IMR-90 (cell line): Measurements from ENCODE around the gene JSRP1. TPM values are rescaled to one million over a fixed set of nuclear protein-coding genes. Genes with fewer than 3 reads are reported as not detected.

Experiments used
- ATAC-seq: fragments of 200-7000 bp; cut with Tn5 transposase; 2 replicates; pipeline ENCODE4 v1.9.1; 2020; ENCODE audit warnings: low read depth, mild to moderate bottlenecking, moderate library complexity
- BruUV-seq: library from RNA; stranded (reverse); fragments of 400-500 nt; replicated peaks from 2 replicates; lab custom pipeline; 2021; lab: Mats Ljungman, UMichigan
- CTCF ChIA-PET: fragments of 300-600 bp; formaldehyde crosslinking; extraction: SDS; loops from one replicate; lab custom pipeline; 2021; ENCODE audit warnings: antibody characterized with exemption; lab: Yijun Ruan, JAX
- POLR2A ChIA-PET: fragments of 300-600 bp; sonication (Branson Sonifier 250); formaldehyde crosslinking; loops from one replicate; lab custom pipeline; 2022; ENCODE audit warnings: antibody characterized with exemption; ENCODE audit not compliant: unreplicated experiment; lab: Charles Lee
- DNase-seq: peaks from one replicate; pipeline ENCODE4 v3.0.0; 2013
- H2AFZ ChIP-seq: replicated peaks from 2 replicates; pipeline ENCODE3; 2013; ENCODE audit warnings: low read length, mild to moderate bottlenecking; ENCODE audit not compliant: poor library complexity
- H2AK5ac ChIP-seq: 2 replicates; pipeline ENCODE4 v1.6.1; 2013; ENCODE audit warnings: low read depth, low read length, inconsistent platforms
- H2AK9ac ChIP-seq: replicated peaks from 2 replicates; pipeline ENCODE3; 2013; ENCODE audit warnings: mild to moderate bottlenecking, low read depth, low read length, moderate library complexity; ENCODE audit not compliant: poor library complexity
- H2BK120ac ChIP-seq: 2 replicates; pipeline ENCODE4 v1.6.1; 2013; ENCODE audit warnings: low read depth, low read length, inconsistent platforms
- H2BK15ac ChIP-seq: 3 replicates; pipeline ENCODE4 v1.6.1; 2013; ENCODE audit warnings: low read depth, low read length, inconsistent platforms
- H2BK20ac ChIP-seq: 2 replicates; pipeline ENCODE4 v1.6.1; 2013; ENCODE audit warnings: low read depth, mild to moderate bottlenecking, inconsistent platforms, low read length, moderate library complexity
- H2BK5ac ChIP-seq: 2 replicates; pipeline ENCODE4 v1.6.1; 2013; ENCODE audit warnings: mild to moderate bottlenecking, low read depth, low read length, inconsistent platforms; ENCODE audit not compliant: poor library complexity, severe bottlenecking
- H3K14ac ChIP-seq: replicated peaks from 2 replicates; pipeline ENCODE4 v1.6.1; 2013; ENCODE audit warnings: low read depth, low read length, inconsistent platforms
- H3K18ac ChIP-seq: 2 replicates; pipeline ENCODE4 v1.6.1; 2013; ENCODE audit warnings: low read depth, low read length, control low read depth
- H3K23ac ChIP-seq: 2 replicates; pipeline ENCODE4 v1.6.1; 2013; ENCODE audit warnings: low read depth, low read length, inconsistent platforms
- H3K27ac ChIP-seq: 2 replicates; pipeline ENCODE4 v1.5.1; 2013; ENCODE audit warnings: mild to moderate bottlenecking, control low read depth, low read length; ENCODE audit not compliant: insufficient read depth
- H3K27me3 ChIP-seq: 2 replicates; pipeline ENCODE4 v1.6.1; 2013; ENCODE audit warnings: low read length; ENCODE audit not compliant: control insufficient read depth, insufficient read depth
- H3K36me3 ChIP-seq: 2 replicates; pipeline ENCODE4 v1.6.1; 2013; ENCODE audit warnings: low read length, mixed read lengths; ENCODE audit not compliant: control insufficient read depth, insufficient read depth
- H3K4ac ChIP-seq: 2 replicates; pipeline ENCODE4 v1.6.1; 2013; ENCODE audit warnings: low read depth, low read length, inconsistent platforms
- H3K4me1 ChIP-seq: 2 replicates; pipeline ENCODE4 v1.6.1; 2013; ENCODE audit warnings: low read length, mixed read lengths; ENCODE audit not compliant: control insufficient read depth, insufficient read depth
- H3K4me2 ChIP-seq: 2 replicates; pipeline ENCODE4 v1.6.1; 2013; ENCODE audit warnings: low read depth, mild to moderate bottlenecking, control low read depth, low read length, moderate library complexity
- H3K4me3 ChIP-seq: 2 replicates; pipeline ENCODE4 v1.5.1; 2013; ENCODE audit warnings: low read depth, mild to moderate bottlenecking, control low read depth, low read length, moderate library complexity; ENCODE audit not compliant: insufficient read depth
- H3K56ac ChIP-seq: 2 replicates; pipeline ENCODE4 v1.6.1; 2013; ENCODE audit warnings: low read length, inconsistent platforms; ENCODE audit not compliant: insufficient read depth; ENCODE audit errors: extremely low read depth
- H3K79me1 ChIP-seq, 2 experiments: 2 replicates each; pipeline ENCODE4 v1.6.1; 2013; ENCODE audit warnings: low read length in 2 of 2, inconsistent platforms in 1 of 2, low read depth in 1 of 2
- H3K9ac ChIP-seq: 2 replicates; pipeline ENCODE4 v1.6.1; 2013; ENCODE audit warnings: low read depth, low read length, control low read depth
- H3K9me1 ChIP-seq: 2 replicates; pipeline ENCODE4 v1.6.1; 2013; ENCODE audit warnings: low read length, inconsistent platforms; ENCODE audit not compliant: insufficient read depth
- H3K9me3 ChIP-seq: 2 replicates; pipeline ENCODE4 v1.6.1; 2013; ENCODE audit warnings: low read length; ENCODE audit not compliant: control insufficient read depth, insufficient read depth
- H4K20me1 ChIP-seq: 2 replicates; pipeline ENCODE4 v1.6.1; 2013; ENCODE audit warnings: low read length, inconsistent platforms; ENCODE audit not compliant: insufficient read depth
- H4K5ac ChIP-seq: 2 replicates; pipeline ENCODE4 v1.6.1; 2013; ENCODE audit warnings: mild to moderate bottlenecking, low read depth, low read length, control low read depth
- H4K8ac ChIP-seq, 2 experiments: 2 replicates each; pipeline ENCODE4 v1.6.1; 2013; ENCODE audit warnings: low read depth in 2 of 2, low read length in 2 of 2, control low read depth in 1 of 2, inconsistent platforms in 1 of 2
- H4K91ac ChIP-seq: 2 replicates; pipeline ENCODE4 v1.6.1; 2013; ENCODE audit warnings: low read depth, low read length, inconsistent platforms; ENCODE audit not compliant: insufficient read depth
- BHLHE40 ChIP-seq: fragments of 150-350 bp; IDR thresholded peaks from 2 replicates; pipeline ENCODE4 v1.6.1; 2016; ENCODE audit warnings: mild to moderate bottlenecking, low read depth, low read length
- CEBPB ChIP-seq: IDR thresholded peaks from 2 replicates; pipeline ENCODE4 v1.6.1; 2012; ENCODE audit warnings: low read depth, low read length, improper control_type of control experiment
- FOS ChIP-seq: fragments of 150-350 bp; IDR thresholded peaks from 2 replicates; pipeline ENCODE4 v1.6.1; 2016; ENCODE audit warnings: low read depth, low read length
- MAFK ChIP-seq: IDR thresholded peaks from 2 replicates; pipeline ENCODE4 v1.6.1; 2012; ENCODE audit warnings: low read depth, low read length, improper control_type of control experiment
- MXI1 ChIP-seq: IDR thresholded peaks from 2 replicates; pipeline ENCODE4 v1.6.1; 2012; ENCODE audit warnings: low read depth, mild to moderate bottlenecking, low read length, moderate library complexity, borderline replicate concordance
- NFE2L2 ChIP-seq: fragments of 150-350 bp; IDR thresholded peaks from 2 replicates; pipeline ENCODE4 v1.6.1; 2016; ENCODE audit warnings: low read depth, mild to moderate bottlenecking, low read length
- POLR2A ChIP-seq: IDR thresholded peaks from 2 replicates; pipeline ENCODE4 v1.6.1; 2012; ENCODE audit warnings: mild to moderate bottlenecking, low read depth, low read length
- RCOR1 ChIP-seq: IDR thresholded peaks from 2 replicates; pipeline ENCODE4 v1.6.1; 2012; ENCODE audit warnings: mild to moderate bottlenecking, low read length, improper control_type of control experiment; ENCODE audit not compliant: insufficient replicate concordance
- RFX5 ChIP-seq: IDR thresholded peaks from 2 replicates; pipeline ENCODE4 v1.8.0; 2012; ENCODE audit warnings: low read depth, mild to moderate bottlenecking, low read length, moderate library complexity
- SMC3 ChIP-seq: fragments of 150-350 bp; IDR thresholded peaks from 2 replicates; pipeline ENCODE4 v1.6.1; 2016; ENCODE audit warnings: low read depth, mild to moderate bottlenecking, antibody characterized with exemption, low read length, moderate library complexity
- USF2 ChIP-seq: fragments of 150-350 bp; IDR thresholded peaks from 2 replicates; pipeline ENCODE4 v1.6.1; 2017; ENCODE audit warnings: mild to moderate bottlenecking, antibody characterized with exemption, low read length, low read depth
- WGBS, 2 experiments: methylation state at CpG; one replicate each; pipeline versions ENCODE4 v1.1.5 to v1.1.7; 2013; ENCODE audit warnings: missing lambda C conversion rate in 2 of 2; ENCODE audit not compliant: insufficient read length in 1 of 2; ENCODE audit errors: extremely low coverage in 2 of 2; 5-methylcytosine and 5-hydroxymethylcytosine counted together
- dilution Hi-C: fragments of 300-500 bp; cut with HindIII; formaldehyde crosslinking; loops from one replicate; pipeline ENCODE4 v1.14.3; 2018; ENCODE audit warnings: low sequenced_read_pairs; ENCODE audit not compliant: unreplicated experiment
- in situ Hi-C: fragments of 300-500 bp; cut with MboI; formaldehyde crosslinking; loops from 3 replicates; pipeline ENCODE4 v1.14.3; 2019; ENCODE audit warnings: low sequenced_read_pairs, inconsistent platforms, mixed read lengths
- intact Hi-C: fragments of 100-400 bp; cut with micrococcal nuclease; formaldehyde crosslinking; loops from 2 replicates; pipeline ENCODE4 v1.10.0; 2022
- polyA plus RNA-seq, 3 experiments: library from polyadenylated mRNA; depleted of rRNA; stranded (reverse); fragments of >200 nt; gene quantifications; 2 replicates each; pipeline ENCODE4 v1.2.3, GENCODE V29; 2012; ENCODE audit warnings: low replicate concordance in 1 of 3
- total RNA-seq: library from RNA; depleted of rRNA; stranded (reverse); fragments of >200 nt; gene quantifications from 2 replicates; pipeline ENCODE4 v1.2.3, GENCODE V29; 2012
- TF ChIP-seq, protein P1 (sequence below): fragments of 150-350 bp; IDR thresholded peaks from 2 replicates; pipeline ENCODE4 v1.6.1; 2016; ENCODE audit warnings: low read depth, mild to moderate bottlenecking, low read length, moderate library complexity, borderline replicate concordance

JSRP1 gene
- total and polyA plus RNA-seq, 2 of the 4 experiments (the other 2 are of a cell fraction): not detected

GRCh38 chr19:2259336-2259735, 3.1 kb upstream of the JSRP1 start:
- H2BK120ac ChIP-seq: no peak overlapping the region
- H2AFZ ChIP-seq: peak overlapping the region; percentile 76
- H3K9me1 ChIP-seq: no peaks in the 10 kb centered on the region
- no peaks in the 10 kb centered on the region for H3K9me3 ChIP-seq
- H3K56ac ChIP-seq: no peak overlapping the region
- CTCF ChIA-PET: no interaction called here
- no TSS peak for BruUV-seq
- no peak overlapping the region for H3K4me3 ChIP-seq
- no peak overlapping the region for H2BK20ac ChIP-seq
- H3K27ac ChIP-seq: no peak overlapping the region
- dilution Hi-C loops (no loop called here), intact Hi-C loops (no loop called here), in situ Hi-C loops (no loop called here)
- 67% methylated on average over 5 of the region's 5 CpGs; no CpG with 5 or more reads in 1 of the 2 experiments for WGBS, 2 experiments
- H3K14ac ChIP-seq: peak overlapping the region; percentile 68; the same call in 1 of the 2 replicates
- H3K18ac ChIP-seq: no peak overlapping the region
- H4K91ac ChIP-seq: no peak overlapping the region
- H3K23ac ChIP-seq: no peak overlapping the region
- no peak overlapping the region for H4K5ac ChIP-seq
- peak; percentile 67 for ATAC-seq
- H3K4me2 ChIP-seq: no peak overlapping the region
- H3K4me1 ChIP-seq: no peaks in the 10 kb centered on the region
- H3K9ac ChIP-seq: no peak overlapping the region
- H4K8ac ChIP-seq: no peak overlapping the region
- H2AK9ac ChIP-seq: peak overlapping the region; percentile 3
- H3K4ac ChIP-seq: no peak overlapping the region
- no peaks in the 10 kb centered on the region; the same call in 1 of the 2 replicates for H3K27me3 ChIP-seq
- no peaks in the 10 kb centered on the region for H3K36me3 ChIP-seq
- H2BK15ac ChIP-seq: no peak overlapping the region
- POLR2A ChIA-PET: interaction anchor here (0.9 to 1.0 kb wide), 2 partner anchors 10 to 12 kb away, joined by 3 to 4 read pairs; no protein-coding TSS in a partner anchor
- H4K20me1 ChIP-seq: no peaks in the 10 kb centered on the region
- H2AK5ac ChIP-seq: no peak overlapping the region
- peak; percentile 54 for DNase-seq
- no peak for TF ChIP-seq MXI1
- no peak for TF ChIP-seq MAFK
- TF ChIP-seq USF2: no peak
- TF ChIP-seq POLR2A: no peak
- no peak for TF ChIP-seq BHLHE40
- TF ChIP-seq CEBPB: peak; percentile 77
- no peak for TF ChIP-seq RCOR1
- TF ChIP-seq FOS: no peak
- no peak for TF ChIP-seq RFX5
- no peak for TF ChIP-seq SMC3
- TF ChIP-seq, protein P1, sequence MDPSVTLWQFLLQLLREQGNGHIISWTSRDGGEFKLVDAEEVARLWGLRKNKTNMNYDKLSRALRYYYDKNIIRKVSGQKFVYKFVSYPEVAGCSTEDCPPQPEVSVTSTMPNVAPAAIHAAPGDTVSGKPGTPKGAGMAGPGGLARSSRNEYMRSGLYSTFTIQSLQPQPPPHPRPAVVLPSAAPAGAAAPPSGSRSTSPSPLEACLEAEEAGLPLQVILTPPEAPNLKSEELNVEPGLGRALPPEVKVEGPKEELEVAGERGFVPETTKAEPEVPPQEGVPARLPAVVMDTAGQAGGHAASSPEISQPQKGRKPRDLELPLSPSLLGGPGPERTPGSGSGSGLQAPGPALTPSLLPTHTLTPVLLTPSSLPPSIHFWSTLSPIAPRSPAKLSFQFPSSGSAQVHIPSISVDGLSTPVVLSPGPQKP: no peak
- peak; percentile 66; the same call in 1 of the 2 replicates for TF ChIP-seq NFE2L2
- H3K79me1 ChIP-seq: no peaks in the 10 kb centered on the region
- H2BK5ac ChIP-seq: no peak overlapping the region
